Left renal pelvis (tissue), 4 donors: Measurements from ENCODE around the gene RNF41. TPM values are rescaled to one million over a fixed set of nuclear protein-coding genes. Genes with fewer than 3 reads are reported as not detected.
"Not testable (repeated sequence)": the region's sequence is repeated elsewhere in the genome, so short reads cannot be mapped to it uniquely, and the experiment has no call there.

Experiments
- DNase-seq, 4 donors: peaks; one replicate each; pipeline ENCODE4 v3.0.0-alpha.2; 2013; ENCODE audit warnings: low read depth in 4 of 4, low spot score in 3 of 4
- polyA plus RNA-seq, 4 donors: library from polyadenylated mRNA; unstranded; fragments of 120-200 nt; gene quantifications; one replicate each; pipeline ENCODE4 v1.2.1, GENCODE V29; 2013; ENCODE audit not compliant: insufficient read length in 4 of 4

Gene RNF41
- polyA plus RNA-seq, 4 donors: 42.5 to 43.6 (median 43.3) TPM

GRCh38 chr12:56156464-56157200 is 65.1 kb downstream of the RNF41 start:
- DNase-seq: not testable (repeated sequence)

GRCh38 chr12:56155256-56155845 is 66.4 kb downstream of the RNF41 start:
- no peak for DNase-seq

GRCh38 chr12:56154818-56155217 is 66.9 kb downstream of the RNF41 start:
- no peak for DNase-seq

- DNase-seq: no peak
Observed at GRCh38 chr12:56154246-56154771, 67.4 kb downstream of the RNF41 start.

- DNase-seq: no peak
Observed at GRCh38 chr12:56153678-56154065, 68.0 kb downstream of the RNF41 start.

- no peak for DNase-seq
Observed at GRCh38 chr12:56152756-56153677, 68.7 kb downstream of the RNF41 start.

Other genes with a start within 250 kb of the RNF41 start
- gene RAB5B, start 247.8 kb downstream of the RNF41 start, polyA plus RNA-seq: 100 to 1,000 TPM; 140 to 172 (median 166) TPM
- gene SUOX, start 224.6 kb downstream of the RNF41 start, polyA plus RNA-seq: 10 to 100 TPM; 34.7 to 50.6 (median 45.9) TPM
- 10 to 100 TPM; 16.3 to 24.3 (median 17.7) TPM for gene IKZF4, start 200.9 kb downstream of the RNF41 start, polyA plus RNA-seq
- gene RPS26, start 180.0 kb downstream of the RNF41 start, polyA plus RNA-seq: 100 to 1,000 TPM in 3 of 4 donors, 10 to 100 TPM in 1; 92.7 to 593 (median 231) TPM
- 100 to 1,000 TPM in 1 of 4 donors, 10 to 100 TPM in 2, 1 to 10 TPM in 1; 6.8 to 103 (median 77.2) TPM for gene ERBB3, start 141.8 kb downstream of the RNF41 start, polyA plus RNA-seq
- gene PA2G4, start 117.4 kb downstream of the RNF41 start, polyA plus RNA-seq: 100 to 1,000 TPM; 104 to 166 (median 154) TPM
- 1,000 to 10,000 TPM; 4,554 to 5,864 (median 4,890) TPM for gene RPL41, start 105.3 kb downstream of the RNF41 start, polyA plus RNA-seq
- gene ZC3H10, start 103.7 kb downstream of the RNF41 start, polyA plus RNA-seq: 1 to 10 TPM; 4.7 to 6.5 (median 5.7) TPM
- gene ESYT1, start 93.7 kb downstream of the RNF41 start, polyA plus RNA-seq: 10 to 100 TPM; 66.2 to 79.3 (median 74.2) TPM
- 100 to 1,000 TPM; 138 to 185 (median 160) TPM for gene MYL6B, start 69.3 kb downstream of the RNF41 start, polyA plus RNA-seq
- gene MYL6, start 63.6 kb downstream of the RNF41 start, polyA plus RNA-seq: 1,000 to 10,000 TPM; 1,577 to 1,968 (median 1,895) TPM
- gene SMARCC2, start 32.4 kb downstream of the RNF41 start, polyA plus RNA-seq: 100 to 1,000 TPM; 106 to 137 (median 129) TPM
- 10 to 100 TPM; 26.5 to 31.0 (median 30.3) TPM for gene NABP2, start 2.4 kb upstream of the RNF41 start, polyA plus RNA-seq
- gene SLC39A5, start 8.1 kb upstream of the RNF41 start, polyA plus RNA-seq: 10 to 100 TPM in 3 of 4 donors, 1 to 10 TPM in 1; 3.0 to 63.3 (median 44.9) TPM
- gene ANKRD52, start 36.5 kb upstream of the RNF41 start, polyA plus RNA-seq: 10 to 100 TPM; 23.8 to 42.5 (median 28.9) TPM
- 10 to 100 TPM; 11.0 to 21.2 (median 15.5) TPM for gene COQ10A, start 45.0 kb upstream of the RNF41 start, polyA plus RNA-seq
- gene CS, start 78.4 kb upstream of the RNF41 start, polyA plus RNA-seq: 100 to 1,000 TPM; 114 to 224 (median 198) TPM
- 100 to 1,000 TPM in 3 of 4 donors, 10 to 100 TPM in 1; 95.9 to 159 (median 151) TPM for gene CNPY2, start 94.1 kb upstream of the RNF41 start, polyA plus RNA-seq
- 100 to 1,000 TPM in 2 of 4 donors, 10 to 100 TPM in 2; 48.7 to 116 (median 92.9) TPM for gene PAN2, start 112.1 kb upstream of the RNF41 start, polyA plus RNA-seq
- gene IL23A, start 117.0 kb upstream of the RNF41 start, polyA plus RNA-seq: 1 to 10 TPM in 1 of 4 donors, under 1 TPM in 3; 0.57 to 1.3 (median 0.77) TPM
- gene STAT2, start 138.2 kb upstream of the RNF41 start, polyA plus RNA-seq: 100 to 1,000 TPM in 3 of 4 donors, 10 to 100 TPM in 1; 78.8 to 139 (median 105) TPM
- under 1 TPM in 1 of 4 donors, not detected in 3; 0.13 TPM for gene APOF, start 140.9 kb upstream of the RNF41 start, polyA plus RNA-seq
- gene TIMELESS, start 227.5 kb upstream of the RNF41 start, polyA plus RNA-seq: 10 to 100 TPM; 22.4 to 45.4 (median 38.4) TPM
- under 1 TPM in 1 of 4 donors, not detected in 3; 0.13 TPM for gene MIP, start 232.7 kb upstream of the RNF41 start, polyA plus RNA-seq
- gene SPRYD4, start 246.7 kb upstream of the RNF41 start, polyA plus RNA-seq: 1 to 10 TPM; 2.4 to 6.1 (median 4.2) TPM